Caco-2 (cell line): ENCODE results near the gene OR7D4. TPM values are rescaled to one million over a fixed set of nuclear protein-coding genes. Genes with fewer than 3 reads are reported as not detected.

Experiments
- BruUV-seq: library from RNA; stranded (reverse); fragments of 400-500 nt; replicated peaks from 2 replicates; lab custom pipeline; 2021; lab: Mats Ljungman, UMichigan
- CTCF ChIA-PET: fragments of 300-600 bp; sonication (Branson Sonifier 250); formaldehyde crosslinking; loops from one replicate; lab custom pipeline; 2022; ENCODE audit warnings: antibody characterized with exemption; lab: Charles Lee
- POLR2A ChIA-PET: fragments of 300-600 bp; sonication (Branson Sonifier 250); formaldehyde crosslinking; loops from one replicate; lab custom pipeline; 2022; ENCODE audit warnings: antibody characterized with exemption; lab: Charles Lee
- DNase-seq, 2 experiments: peaks; one replicate each; pipeline versions ENCODE4 v3.0.0 to v3.0.0-alpha.2; 2020 to 2022
- H3K27me3 ChIP-seq: replicated peaks from 2 replicates; pipeline ENCODE4 v1.6.0; 2011; ENCODE audit warnings: low read length; ENCODE audit not compliant: control insufficient read depth, insufficient read depth
- H3K36me3 ChIP-seq: 2 replicates; pipeline ENCODE4 v1.5.1; 2011; ENCODE audit warnings: low read length; ENCODE audit not compliant: control insufficient read depth, insufficient read depth
- H3K4me1 ChIP-seq: fragments of 250-450 bp; sonication (Bioruptor Pico); 2 replicates; pipeline ENCODE4 v1.5.1; 2020; ENCODE audit warnings: mild to moderate bottlenecking
- H3K4me3 ChIP-seq: 2 replicates; pipeline ENCODE4 v1.5.1; 2011; ENCODE audit warnings: low read depth, mild to moderate bottlenecking, control low read depth, low read length
- H3K9me3 ChIP-seq: fragments of 250-450 bp; sonication (Bioruptor Pico); 2 replicates; pipeline ENCODE4 v1.5.1; 2020; ENCODE audit warnings: mild to moderate bottlenecking, moderate library complexity
- H3K27ac Mint-ChIP-seq: one replicate; pipeline ENCODE4 v1.8.0; 2022; ENCODE audit warnings: mixed read lengths; ENCODE audit not compliant: unreplicated experiment
- H3K27me3 Mint-ChIP-seq: one replicate; pipeline ENCODE4 v1.8.0; 2022; ENCODE audit warnings: mixed read lengths; ENCODE audit not compliant: insufficient read depth, unreplicated experiment
- H3K36me3 Mint-ChIP-seq: one replicate; pipeline ENCODE4 v1.8.0; 2022; ENCODE audit warnings: mild to moderate bottlenecking, mixed read lengths; ENCODE audit not compliant: insufficient read depth, unreplicated experiment
- H3K4me1 Mint-ChIP-seq: one replicate; pipeline ENCODE4 v1.8.0; 2022; ENCODE audit warnings: low read depth, mixed read lengths; ENCODE audit not compliant: unreplicated experiment
- H3K4me3 Mint-ChIP-seq: one replicate; pipeline ENCODE4 v1.8.0; 2022; ENCODE audit warnings: mild to moderate bottlenecking, moderate library complexity, mixed read lengths; ENCODE audit not compliant: unreplicated experiment
- H3K9me3 Mint-ChIP-seq: one replicate; pipeline ENCODE4 v1.8.0; 2022; ENCODE audit warnings: mixed read lengths; ENCODE audit not compliant: unreplicated experiment
- intact Hi-C: fragments of 100-400 bp; cut with micrococcal nuclease; formaldehyde crosslinking; loops from one replicate; pipeline ENCODE4 v1.10.0; 2022; ENCODE audit not compliant: unreplicated experiment
- total RNA-seq: library from RNA; stranded (reverse); gene quantifications from 2 replicates; pipeline ENCODE4 v1.2.3, GENCODE V29; 2022
- TF ChIP-seq, protein P1 (sequence below), 2 experiments: fragments of 200-600 bp in 1 of 2; IDR thresholded peaks; 1 replicate in 1 of 2; 2 replicates in 1 of 2; pipeline versions ENCODE4 v1.5.1 to v1.8.0; 2011 to 2022; ENCODE audit warnings: antibody characterized with exemption in 1 of 2, control low read depth in 1 of 2, inconsistent platforms in 1 of 2, low read depth in 1 of 2, low read length in 1 of 2, mild to moderate bottlenecking in 1 of 2, moderate library complexity in 1 of 2; ENCODE audit not compliant: insufficient read depth in 1 of 2, severe bottlenecking in 1 of 2, unreplicated experiment in 1 of 2

OR7D4 gene
- total RNA-seq, 1 experiment from 2014 or later, result not detected

DNA sequence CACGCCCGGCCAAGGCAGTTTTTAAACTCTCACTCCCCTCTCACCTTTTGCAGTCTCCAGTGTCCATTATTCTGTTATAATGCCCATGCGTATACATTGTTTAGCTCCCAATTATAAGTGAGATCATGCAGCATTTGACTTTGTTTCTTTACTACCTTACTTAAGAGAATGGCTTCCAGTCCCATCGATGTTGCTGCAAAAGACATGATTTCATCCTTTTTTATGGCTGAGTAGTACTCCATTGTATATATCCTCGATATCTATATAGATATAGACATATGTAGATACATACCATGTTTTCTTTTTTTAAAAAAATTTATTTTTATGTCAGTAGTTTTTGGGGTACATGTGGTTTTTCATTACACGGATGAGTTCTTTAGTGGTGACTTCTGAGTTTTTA is 32.2 kb downstream of the OR7D4 start:
- no peaks in the 10 kb centered on the region for H3K36me3 Mint-ChIP-seq
- BruUV-seq, result no TSS peak
- CTCF ChIA-PET, result no interaction called here

DNA sequence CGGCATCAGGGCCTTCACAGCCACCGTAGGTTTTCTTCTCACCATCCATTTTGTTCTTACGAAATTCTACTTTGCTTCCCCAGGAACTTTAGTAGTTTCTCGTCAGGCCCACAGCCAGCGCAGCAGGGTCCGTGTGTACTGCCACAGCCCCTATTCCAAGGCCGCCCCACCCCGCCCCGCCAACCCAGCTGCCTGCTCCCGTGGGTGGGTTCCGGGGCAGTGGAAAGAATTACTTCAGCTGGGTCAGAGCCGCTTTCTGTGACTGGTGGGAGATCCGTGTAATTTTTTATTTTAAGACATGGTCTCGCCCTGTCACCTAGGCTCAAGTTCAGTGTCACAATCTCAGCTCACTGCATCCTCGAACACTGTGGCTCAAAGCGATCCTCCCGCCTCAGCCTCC is 36.4 kb downstream of the OR7D4 start:
- Histone ChIP-seq H3K4me3 (no peak overlapping the region), H3K4me1 (no peaks in the 10 kb centered on the region), H3K36me3 (no peaks in the 10 kb centered on the region), H3K9me3 (no peaks in the 10 kb centered on the region), H3K27me3 (no peaks in the 10 kb centered on the region)
- Mint-ChIP-seq H3K4me3 (no peak overlapping the region), H3K9me3 (peaks cover 15% of the 10 kb centered on the region), H3K4me1 (no peaks in the 10 kb centered on the region), H3K36me3 (no peaks in the 10 kb centered on the region), H3K27ac (no peak overlapping the region), H3K27me3 (peaks cover 1% of the 10 kb centered on the region)
- POLR2A ChIA-PET, result no interaction called here
- TF ChIP-seq, protein P1, sequence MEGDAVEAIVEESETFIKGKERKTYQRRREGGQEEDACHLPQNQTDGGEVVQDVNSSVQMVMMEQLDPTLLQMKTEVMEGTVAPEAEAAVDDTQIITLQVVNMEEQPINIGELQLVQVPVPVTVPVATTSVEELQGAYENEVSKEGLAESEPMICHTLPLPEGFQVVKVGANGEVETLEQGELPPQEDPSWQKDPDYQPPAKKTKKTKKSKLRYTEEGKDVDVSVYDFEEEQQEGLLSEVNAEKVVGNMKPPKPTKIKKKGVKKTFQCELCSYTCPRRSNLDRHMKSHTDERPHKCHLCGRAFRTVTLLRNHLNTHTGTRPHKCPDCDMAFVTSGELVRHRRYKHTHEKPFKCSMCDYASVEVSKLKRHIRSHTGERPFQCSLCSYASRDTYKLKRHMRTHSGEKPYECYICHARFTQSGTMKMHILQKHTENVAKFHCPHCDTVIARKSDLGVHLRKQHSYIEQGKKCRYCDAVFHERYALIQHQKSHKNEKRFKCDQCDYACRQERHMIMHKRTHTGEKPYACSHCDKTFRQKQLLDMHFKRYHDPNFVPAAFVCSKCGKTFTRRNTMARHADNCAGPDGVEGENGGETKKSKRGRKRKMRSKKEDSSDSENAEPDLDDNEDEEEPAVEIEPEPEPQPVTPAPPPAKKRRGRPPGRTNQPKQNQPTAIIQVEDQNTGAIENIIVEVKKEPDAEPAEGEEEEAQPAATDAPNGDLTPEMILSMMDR (IDR thresholded peaks at IDR 0.05; ENCODE audit: insufficient read depth in 1 of 2, low read depth in 1 of 2, low read length in 1 of 2, severe bottlenecking in 1 of 2, unreplicated experiment in 1 of 2), result no peak
- CTCF ChIA-PET, result no interaction called here
- intact Hi-C loops, result no loop called here
- BruUV-seq, result no TSS peak
- DNase-seq, result no peak

More for the DNA sequence above, 32.2 kb downstream of the OR7D4 start:
- Mint-ChIP-seq H3K4me1 (no peaks in the 10 kb centered on the region), H3K4me3 (no peak overlapping the region), H3K9me3 (peaks cover 20% of the 10 kb centered on the region), H3K27ac (no peak overlapping the region), H3K27me3 (no peaks in the 10 kb centered on the region)
- POLR2A ChIA-PET, result no interaction called here
- H3K27me3 ChIP-seq, result no peaks in the 10 kb centered on the region
- TF ChIP-seq, protein P1 (IDR thresholded peaks at IDR 0.05; ENCODE audit: insufficient read depth in 1 of 2, low read depth in 1 of 2, low read length in 1 of 2, severe bottlenecking in 1 of 2, unreplicated experiment in 1 of 2), result no peak
- no peak overlapping the region for H3K4me3 ChIP-seq
- H3K9me3 ChIP-seq, result no peaks in the 10 kb centered on the region
- H3K4me1 ChIP-seq, result no peaks in the 10 kb centered on the region
- DNase-seq, result no peak
- no peaks in the 10 kb centered on the region for H3K36me3 ChIP-seq
- intact Hi-C loops, result no loop called here

DNA sequence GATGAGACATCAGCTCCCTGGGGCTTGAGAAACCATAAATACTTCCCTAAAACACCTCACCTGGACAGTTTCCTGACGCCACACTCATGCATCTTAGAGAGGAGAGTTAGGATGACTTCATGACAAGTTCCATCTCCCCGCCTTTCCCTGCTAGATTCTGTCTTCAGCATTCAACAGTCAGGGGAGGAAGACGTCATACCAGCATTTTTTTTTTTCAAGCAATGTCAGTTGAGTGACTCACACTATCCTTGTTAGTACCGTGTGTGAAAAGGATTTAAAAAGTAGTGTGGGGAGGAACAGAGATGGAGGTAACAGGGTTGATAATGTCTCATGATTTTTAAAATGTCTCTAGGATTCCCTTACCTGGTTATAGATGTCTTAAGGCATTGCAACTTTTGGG is 40.5 kb downstream of the OR7D4 start, which contains the start of gene OR7D2:
Gene OR7D2 (plus strand): TSS at position 79 of the 400 bp plus-strand sequence. CDS start 6,803 bp downstream, outside the sequence.
- intact Hi-C loops, result no loop called here
- Histone ChIP-seq H3K27me3 (no peaks in the 10 kb centered on the region), H3K36me3 (no peaks in the 10 kb centered on the region), H3K4me3 (no peak within 1 kb of the TSS), H3K4me1 (no peaks in the 10 kb centered on the region), H3K9me3 (no peaks in the 10 kb centered on the region)
- CTCF ChIA-PET, result no interaction called here
- no TSS peak for BruUV-seq
- Mint-ChIP-seq H3K27ac (no peak within 1 kb of the TSS), H3K4me3 (no peak within 1 kb of the TSS), H3K27me3 (peaks cover 3% of the 10 kb centered on the region), H3K4me1 (no peaks in the 10 kb centered on the region), H3K9me3 (peaks cover 21% of the 10 kb centered on the region), H3K36me3 (no peaks in the 10 kb centered on the region)
- DNase-seq, result no peak
- POLR2A ChIA-PET, result no interaction called here
- TF ChIP-seq, protein P1 (IDR thresholded peaks at IDR 0.05; ENCODE audit: insufficient read depth in 1 of 2, low read depth in 1 of 2, low read length in 1 of 2, severe bottlenecking in 1 of 2, unreplicated experiment in 1 of 2), result no peak
